NT2/D1 (cell line): ENCODE results near the gene PRR36.

Experiments used
- DNase-seq: peaks from one replicate; pipeline ENCODE4 v3.0.0-alpha.2; 2011; ENCODE audit warnings: low read depth, low spot score
- H3K27me3 ChIP-seq: 2 replicates; pipeline ENCODE4 v1.6.0; 2011; ENCODE audit warnings: mild to moderate bottlenecking; ENCODE audit not compliant: insufficient read length, insufficient read depth
- H3K36me3 ChIP-seq: 2 replicates; pipeline ENCODE4 v1.6.1; 2011; ENCODE audit warnings: mild to moderate bottlenecking, low read length, mixed read lengths; ENCODE audit not compliant: insufficient read depth, insufficient read length
- H3K4me1 ChIP-seq: 2 replicates; pipeline ENCODE4 v1.5.1; 2011; ENCODE audit not compliant: insufficient read depth, insufficient read length
- H3K4me3 ChIP-seq: 2 replicates; pipeline ENCODE4 v1.5.1; 2011; ENCODE audit warnings: low read depth; ENCODE audit not compliant: insufficient read length
- H3K9ac ChIP-seq: 2 replicates; pipeline ENCODE4 v1.6.0; 2011; ENCODE audit warnings: low read depth; ENCODE audit not compliant: insufficient read length
- H3K9me3 ChIP-seq: 2 replicates; pipeline ENCODE4 v1.5.1; 2011; ENCODE audit warnings: mild to moderate bottlenecking, low read length; ENCODE audit not compliant: insufficient read depth
- SUZ12 ChIP-seq: IDR thresholded peaks from 2 replicates; pipeline ENCODE4 v1.6.1; 2011; ENCODE audit not compliant: insufficient read length, insufficient read depth; ENCODE audit errors: extremely low read depth
- YY1 ChIP-seq: IDR thresholded peaks from 2 replicates; pipeline ENCODE4 v1.6.1; 2011; ENCODE audit not compliant: insufficient read length, insufficient read depth
- ZNF274 ChIP-seq: IDR thresholded peaks from 2 replicates; pipeline ENCODE4 v1.6.1; 2011; ENCODE audit warnings: mild to moderate bottlenecking, low read depth, low read length

PRR36 gene

DNA sequence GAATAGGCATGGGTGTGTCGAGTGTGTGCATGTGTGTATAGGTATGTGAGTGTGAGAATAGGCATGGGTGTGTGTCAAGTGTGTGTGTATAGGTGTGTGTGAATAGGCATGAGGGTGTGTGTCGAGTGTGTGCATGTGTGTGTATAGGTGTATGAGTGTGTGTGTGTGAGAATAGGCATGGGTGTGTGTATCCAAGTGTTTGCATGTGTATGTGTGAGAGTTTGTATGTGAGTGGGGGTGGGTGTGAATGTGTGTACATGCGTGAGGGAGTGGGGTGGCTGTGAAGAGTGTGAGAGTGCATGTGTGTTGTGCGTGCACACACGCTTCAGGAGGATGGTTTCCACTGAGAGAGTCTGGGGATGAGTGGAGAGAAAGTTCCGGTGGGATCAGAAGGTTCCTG, 30.7 kb downstream of the PRR36 start:
- Histone ChIP-seq H3K4me1 (no peaks in the 10 kb centered on the region), H3K9me3 (peaks cover 11% of the 10 kb centered on the region; the same call in 1 of the 2 replicates), H3K36me3 (no peaks in the 10 kb centered on the region), H3K4me3 (no peak overlapping the region), H3K27me3 (no peaks in the 10 kb centered on the region), H3K9ac (peak overlapping the region; percentile 26)
- TF ChIP-seq SUZ12 = no peak
- TF ChIP-seq ZNF274 = no peak
- no peak for TF ChIP-seq YY1
- DNase-seq = no peak

DNA sequence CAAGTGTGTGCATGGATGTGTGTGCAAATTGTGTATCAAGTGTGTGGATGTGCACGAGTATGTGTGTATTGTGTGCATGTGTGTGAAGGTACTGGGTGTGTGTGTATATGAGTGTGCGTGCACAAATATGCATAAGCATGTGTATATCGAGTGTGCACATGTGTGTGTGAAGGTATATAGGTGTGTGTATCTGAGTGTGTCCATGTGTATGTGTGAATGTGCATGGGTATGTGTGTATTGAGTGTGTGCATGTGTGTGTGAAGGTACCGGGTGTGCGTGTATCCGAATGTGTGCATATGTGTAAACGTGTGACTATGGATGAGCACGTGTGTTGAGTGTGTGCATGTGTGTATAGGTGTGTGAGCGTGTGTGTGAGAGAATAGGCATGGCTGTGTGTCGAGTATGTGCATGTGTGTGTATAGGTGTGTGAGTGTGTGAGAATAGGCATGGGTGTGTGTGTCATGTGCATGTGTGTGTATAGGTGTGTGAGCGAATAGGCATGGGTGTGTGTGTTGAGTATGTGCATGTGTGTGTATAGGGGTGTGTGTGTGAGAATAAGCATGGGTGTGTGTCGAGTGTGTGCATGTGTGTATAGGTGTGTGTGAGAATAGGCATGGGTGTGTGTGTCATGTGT, 31.4 kb downstream of the PRR36 start:
- Histone ChIP-seq H3K4me3 (no peak overlapping the region), H3K36me3 (no peaks in the 10 kb centered on the region), H3K27me3 (no peaks in the 10 kb centered on the region), H3K4me1 (peaks cover 2% of the 10 kb centered on the region), H3K9ac (no peak overlapping the region), H3K9me3 (peaks cover 11% of the 10 kb centered on the region; the same call in 1 of the 2 replicates)
- no peak for DNase-seq
- TF ChIP-seq YY1 = no peak
- no peak for TF ChIP-seq ZNF274
- TF ChIP-seq SUZ12 = no peak

GRCh38 chr19:7841751-7842660, 32.2 kb downstream of the PRR36 start:
- TF ChIP-seq YY1 = no peak
- TF ChIP-seq SUZ12 = no peak
- no peak for TF ChIP-seq ZNF274
- peaks cover 2% of the 10 kb centered on the region for H3K4me1 ChIP-seq
- H3K9me3 ChIP-seq = peaks cover 11% of the 10 kb centered on the region; the same call in 1 of the 2 replicates
- H3K36me3 ChIP-seq = no peaks in the 10 kb centered on the region
- no peak for DNase-seq
- no peaks in the 10 kb centered on the region for H3K27me3 ChIP-seq
- no peak overlapping the region for H3K9ac ChIP-seq
- H3K4me3 ChIP-seq = no peak overlapping the region

DNA sequence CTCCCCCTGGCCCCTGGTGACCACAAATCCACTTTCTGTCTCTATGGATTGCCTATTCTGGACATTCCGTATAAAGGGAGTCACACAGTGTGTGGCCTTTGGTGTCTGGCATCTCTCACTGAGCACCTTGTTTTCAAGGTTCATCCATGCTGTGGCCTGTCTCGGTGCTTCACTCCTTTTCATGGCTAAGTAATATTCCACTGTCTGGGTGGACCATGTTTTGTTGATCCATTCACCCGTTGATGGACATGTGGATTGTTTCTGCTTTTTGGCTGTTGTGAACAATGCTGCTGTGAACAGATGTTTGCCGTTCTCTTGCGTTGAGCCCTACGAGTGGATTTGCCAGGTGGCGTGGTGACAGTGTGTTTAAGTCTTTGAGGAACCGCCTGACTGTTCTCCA, 33.6 kb downstream of the PRR36 start:
- H3K4me3 ChIP-seq = no peak overlapping the region
- H3K9me3 ChIP-seq = peaks cover 11% of the 10 kb centered on the region; the same call in 1 of the 2 replicates
- no peaks in the 10 kb centered on the region for H3K27me3 ChIP-seq
- no peak for DNase-seq
- no peak overlapping the region for H3K9ac ChIP-seq
- H3K36me3 ChIP-seq = no peaks in the 10 kb centered on the region
- peaks cover 2% of the 10 kb centered on the region for H3K4me1 ChIP-seq
- TF ChIP-seq YY1 = no peak
- no peak for TF ChIP-seq ZNF274
- no peak for TF ChIP-seq SUZ12

GRCh38 chr19:7839476-7839875, 34.7 kb downstream of the PRR36 start:
- no peaks in the 10 kb centered on the region for H3K36me3 ChIP-seq
- H3K4me3 ChIP-seq = no peak overlapping the region
- H3K4me1 ChIP-seq = peaks cover 2% of the 10 kb centered on the region
- peaks cover 11% of the 10 kb centered on the region; the same call in 1 of the 2 replicates for H3K9me3 ChIP-seq
- TF ChIP-seq SUZ12 (no peak), YY1 (no peak), ZNF274 (no peak)
- H3K9ac ChIP-seq = no peak overlapping the region
- no peaks in the 10 kb centered on the region for H3K27me3 ChIP-seq
- no peak for DNase-seq

GRCh38 chr19:7833225-7834099, 40.7 kb downstream of the PRR36 start:
- H3K4me1 ChIP-seq = peaks cover 25% of the 10 kb centered on the region
- H3K4me3 ChIP-seq = no peak overlapping the region
- H3K36me3 ChIP-seq = no peaks in the 10 kb centered on the region
- DNase-seq = no peak
- peaks cover 5% of the 10 kb centered on the region for H3K27me3 ChIP-seq
- H3K9ac ChIP-seq = no peak overlapping the region
- H3K9me3 ChIP-seq = no peaks in the 10 kb centered on the region
- TF ChIP-seq ZNF274 = no peak
- TF ChIP-seq YY1 = no peak
- no peak for TF ChIP-seq SUZ12

DNA sequence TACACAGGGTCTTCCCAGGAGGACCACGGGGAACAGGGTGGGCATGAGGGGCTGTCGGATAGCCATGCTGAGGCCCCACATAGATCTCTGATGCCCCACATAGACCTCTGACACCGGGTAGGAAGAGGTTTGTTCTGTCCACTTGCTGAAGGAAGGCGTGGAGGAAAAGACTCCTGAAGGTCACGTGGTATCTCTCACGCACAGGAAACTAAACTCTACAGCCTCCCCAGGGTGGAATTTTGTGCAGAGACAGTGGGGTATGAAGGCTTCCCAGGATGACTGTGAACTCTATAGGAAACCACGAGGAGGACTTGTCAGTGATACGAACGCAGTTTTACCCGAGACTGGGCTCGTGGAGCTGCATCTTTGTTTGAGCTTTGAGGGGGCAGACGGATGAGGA, 41.4 kb downstream of the PRR36 start:
- Histone ChIP-seq H3K4me3 (no peak overlapping the region), H3K9me3 (no peaks in the 10 kb centered on the region), H3K4me1 (peaks cover 23% of the 10 kb centered on the region), H3K36me3 (no peaks in the 10 kb centered on the region), H3K27me3 (peaks cover 9% of the 10 kb centered on the region), H3K9ac (no peak overlapping the region)
- TF ChIP-seq YY1 (no peak), SUZ12 (no peak), ZNF274 (no peak)
- no peak for DNase-seq
